ENCODE measurements around the gene LTB4R. TPM values are rescaled to one million over a fixed set of nuclear protein-coding genes. Genes with fewer than 3 reads are reported as not detected.

Gene LTB4R
- polyA plus RNA-seq, 6 donors from 2014 or later, result 1.4 to 2.4 (median 2.1) TPM

DNA sequence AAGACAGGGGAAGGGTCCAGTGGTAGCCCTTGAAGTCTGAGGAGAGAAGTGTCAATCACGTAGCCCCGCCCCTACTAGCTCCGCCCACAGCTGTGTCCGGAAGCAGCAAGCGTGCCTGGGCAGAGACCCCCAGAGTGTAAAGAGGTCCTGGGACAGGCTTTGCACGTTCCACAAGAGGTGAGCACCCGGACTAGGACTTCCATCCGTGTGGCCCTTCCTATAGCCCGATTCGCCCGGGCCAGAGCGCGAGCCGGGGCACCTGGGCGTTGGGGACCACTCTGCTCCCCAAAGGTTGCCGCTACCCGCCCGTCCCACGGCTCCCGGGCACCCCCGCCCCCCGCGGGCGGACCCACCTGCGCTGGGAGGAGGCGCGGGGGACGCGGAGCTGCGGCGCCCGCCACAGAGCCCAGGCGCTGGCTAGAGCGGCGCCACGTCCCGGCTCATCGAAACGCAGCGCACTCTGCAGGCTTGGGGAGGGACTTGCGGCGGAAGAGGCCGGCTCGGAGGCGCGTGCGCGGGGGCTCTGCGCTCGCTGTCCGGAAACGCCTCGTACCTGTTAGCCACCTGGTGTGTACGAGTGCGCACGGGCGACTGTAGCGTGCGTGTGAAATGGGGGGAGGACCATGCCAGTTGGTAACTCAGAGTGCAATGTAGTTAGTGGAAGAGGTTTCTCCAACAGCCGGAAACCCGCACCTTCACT, 40.0 kb upstream of the LTB4R start, which contains the start of gene RABGGTA:
Gene RABGGTA, minus strand, starts transcription at position 464 of the 700 bp plus-strand sequence. CDS start 482 bp downstream, outside the sequence.
- H3K27me3 Mint-ChIP-seq, result no peaks in the 10 kb centered on the region
- peaks cover 7 to 14% of the 10 kb centered on the region in 2 donors for H3K36me3 Mint-ChIP-seq
- H3K4me3 Mint-ChIP-seq, result peak within 1 kb of the TSS; percentile 77 to 94 (median 91)
- H3K4me1 Mint-ChIP-seq, result peaks cover 33 to 46% (median 43%) of the 10 kb centered on the region in 3 donors
- H3K27ac Mint-ChIP-seq, result peak within 1 kb of the TSS; percentile 95 to 100 (median 99)
- peak; percentile 94 for DNase-seq
- peak; percentile 82 for ATAC-seq (ENCODE audit: low read depth in 2 of 2)
- H3K9me3 Mint-ChIP-seq, result no peaks in the 10 kb centered on the region

DNA sequence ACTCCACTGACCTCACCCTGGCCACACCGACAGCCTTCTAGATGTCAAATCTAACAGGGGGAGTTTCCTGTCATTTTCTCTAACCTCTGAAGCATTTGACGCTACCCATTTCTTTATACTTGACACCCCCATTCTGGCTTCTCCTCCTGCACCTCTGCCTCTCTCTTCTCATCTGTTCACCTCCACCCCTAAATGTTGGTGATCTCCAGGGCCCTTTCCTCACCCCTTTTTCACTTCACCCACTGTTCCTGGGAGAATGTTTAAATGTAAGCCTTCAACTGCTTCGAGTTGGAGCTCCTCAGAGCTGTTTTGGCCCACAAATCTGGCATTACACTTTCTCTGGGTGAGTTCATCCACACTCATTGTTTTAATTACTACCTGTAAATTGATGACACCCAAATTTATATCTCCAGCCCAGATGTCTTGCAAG, 39.5 kb upstream of the LTB4R start:
- DNase-seq (no peak), ATAC-seq (ENCODE audit: low read depth in 2 of 2) (no peak)
- H3K4me3 Mint-ChIP-seq, result peak overlapping the region; percentile 77 to 94 (median 91)
- H3K4me1 Mint-ChIP-seq, result peaks cover 36 to 48% (median 42%) of the 10 kb centered on the region in 3 donors
- H3K27ac Mint-ChIP-seq, result peak overlapping the region; percentile 95 to 100 (median 99)
- H3K9me3 Mint-ChIP-seq, result no peaks in the 10 kb centered on the region
- peaks cover 6 to 8% of the 10 kb centered on the region in 2 donors for H3K36me3 Mint-ChIP-seq
- H3K27me3 Mint-ChIP-seq, result no peaks in the 10 kb centered on the region

DNA sequence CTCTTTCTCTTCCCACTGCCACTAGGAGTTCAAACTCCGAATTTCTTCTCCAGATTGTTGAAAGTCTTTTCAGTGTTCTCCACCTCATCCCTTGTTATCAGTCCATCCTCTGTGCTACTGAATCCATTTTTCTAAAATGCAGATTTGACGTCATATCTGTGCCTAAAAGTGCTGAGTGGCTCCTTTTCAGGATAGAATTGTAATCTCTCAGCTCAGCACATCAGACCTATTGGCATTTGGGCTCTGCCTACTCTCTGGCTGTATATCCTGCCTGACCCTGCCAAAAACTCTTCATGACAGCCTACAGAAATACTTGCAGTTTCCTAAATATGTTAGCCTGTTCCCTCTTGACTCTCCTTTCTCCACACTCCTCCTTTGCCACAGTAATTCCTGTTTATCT, 38.8 kb upstream of the LTB4R start:
- no peak for DNase-seq
- Mint-ChIP-seq H3K27me3 (no peaks in the 10 kb centered on the region), H3K36me3 (peaks cover 0 to 2% of the 10 kb centered on the region in 2 donors), H3K4me1 (peaks cover 41 to 50% (median 42%) of the 10 kb centered on the region in 3 donors), H3K9me3 (peaks cover 0 to 2% (median 0%) of the 10 kb centered on the region in 7 donors), H3K4me3 (peak overlapping the region; percentile 15 to 93 (median 90)), H3K27ac (peak overlapping the region; percentile 95 to 100 (median 99))
- ATAC-seq (ENCODE audit: low read depth in 2 of 2), result no peak

DNA sequence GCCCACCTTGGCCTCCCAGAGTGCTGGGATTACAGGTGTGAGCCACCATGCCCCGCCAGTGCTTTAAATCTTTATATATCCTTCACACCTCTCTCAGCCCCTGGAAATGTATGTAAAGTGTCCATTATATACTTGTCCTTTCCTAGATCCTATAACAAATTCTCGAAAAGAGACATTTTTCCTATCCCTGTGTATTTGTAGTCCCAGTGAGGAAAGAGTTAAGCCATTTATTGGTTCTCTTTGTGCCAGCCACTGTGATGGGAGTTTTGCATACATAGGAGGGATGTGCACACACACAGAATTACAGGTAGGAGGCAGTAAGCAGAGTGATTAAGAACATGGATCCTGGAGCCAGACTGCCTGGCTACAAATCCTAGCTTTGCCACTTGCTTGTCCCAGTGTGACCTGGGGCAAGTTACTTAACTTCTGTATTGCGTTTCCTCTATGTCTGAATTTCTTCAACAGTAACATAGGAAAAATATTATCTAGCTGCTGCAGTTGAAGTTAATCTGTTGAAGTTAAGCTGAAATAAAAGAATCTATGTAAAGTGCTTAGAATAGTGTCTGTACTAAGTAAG, 37.8 kb upstream of the LTB4R start:
- peaks cover 4 to 5% of the 10 kb centered on the region in 2 donors for H3K36me3 Mint-ChIP-seq
- H3K9me3 Mint-ChIP-seq, result peaks cover 0 to 6% (median 0%) of the 10 kb centered on the region in 7 donors
- peak overlapping the region; percentile 81 to 100 (median 95) for H3K27ac Mint-ChIP-seq
- no peaks in the 10 kb centered on the region for H3K27me3 Mint-ChIP-seq
- peak overlapping the region in 6 of 8 donors; percentile 0 to 81 (median 29) for H3K4me3 Mint-ChIP-seq
- H3K4me1 Mint-ChIP-seq, result peaks cover 51 to 60% (median 53%) of the 10 kb centered on the region in 3 donors
- DNase-seq, result no peak
- no peak for ATAC-seq (ENCODE audit: low read depth in 2 of 2)

DNA sequence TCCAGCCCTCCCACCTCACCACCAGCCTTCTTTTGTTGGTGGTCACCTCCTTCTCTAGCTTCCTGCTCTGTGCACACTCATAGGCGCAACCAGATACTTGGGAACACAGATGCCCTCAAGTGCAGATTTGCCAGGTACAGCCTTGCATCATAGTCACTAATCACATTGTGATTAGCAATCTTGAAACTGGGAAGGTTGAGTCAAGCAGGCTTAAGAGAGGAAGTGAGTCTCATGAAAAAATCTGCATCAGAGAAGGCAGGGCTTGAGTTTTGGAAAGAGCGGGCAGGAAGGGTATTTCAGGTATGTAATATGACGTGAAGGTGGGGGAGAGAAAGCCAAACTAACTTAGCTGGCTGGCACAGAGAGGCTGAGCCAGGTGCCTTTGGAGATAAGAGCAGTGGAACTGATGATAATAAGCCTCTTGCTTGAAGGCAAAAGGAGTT, 37.2 kb upstream of the LTB4R start:
- Mint-ChIP-seq H3K4me1 (peaks cover 57 to 64% (median 59%) of the 10 kb centered on the region in 3 donors), H3K27me3 (no peaks in the 10 kb centered on the region), H3K4me3 (peak overlapping the region in 5 of 8 donors; percentile 0 to 81 (median 28)), H3K9me3 (peaks cover 0 to 8% (median 3%) of the 10 kb centered on the region in 7 donors), H3K36me3 (peaks cover 4 to 7% of the 10 kb centered on the region in 2 donors), H3K27ac (peak overlapping the region; percentile 0 to 100 (median 95))
- ATAC-seq (ENCODE audit: low read depth in 2 of 2) (peak; percentile 27), DNase-seq (peak; percentile 70)

DNA sequence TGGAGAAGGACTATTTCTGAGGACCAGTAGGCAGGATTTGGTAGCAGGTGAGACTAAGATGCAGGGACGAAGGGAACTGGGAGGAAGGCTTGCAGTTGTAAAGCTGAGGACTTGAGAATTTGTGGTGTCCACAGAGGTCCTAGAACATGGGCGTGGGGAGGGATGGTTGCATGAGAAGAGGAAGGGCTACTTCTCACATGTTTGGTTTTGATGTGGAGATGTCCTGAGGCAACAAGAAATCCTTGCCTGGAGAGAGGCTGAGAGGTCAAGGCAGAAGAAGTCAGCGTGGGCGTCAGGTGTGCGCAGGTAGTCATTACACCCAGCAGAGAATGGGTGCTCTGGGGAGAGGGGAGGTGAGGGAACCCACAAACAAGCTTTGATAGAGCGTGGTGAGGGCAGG, 34.2 kb upstream of the LTB4R start:
- peaks cover 67 to 81% (median 73%) of the 10 kb centered on the region in 3 donors for H3K4me1 Mint-ChIP-seq
- H3K27me3 Mint-ChIP-seq, result no peaks in the 10 kb centered on the region
- DNase-seq (no peak), ATAC-seq (ENCODE audit: low read depth in 2 of 2) (no peak)
- H3K4me3 Mint-ChIP-seq, result peak overlapping the region in 7 of 8 donors; percentile 29 to 87 (median 72)
- H3K9me3 Mint-ChIP-seq, result peaks cover 0 to 8% (median 3%) of the 10 kb centered on the region in 7 donors
- peaks cover 4 to 7% of the 10 kb centered on the region in 2 donors for H3K36me3 Mint-ChIP-seq
- H3K27ac Mint-ChIP-seq, result peak overlapping the region; percentile 88 to 99 (median 94)

DNA sequence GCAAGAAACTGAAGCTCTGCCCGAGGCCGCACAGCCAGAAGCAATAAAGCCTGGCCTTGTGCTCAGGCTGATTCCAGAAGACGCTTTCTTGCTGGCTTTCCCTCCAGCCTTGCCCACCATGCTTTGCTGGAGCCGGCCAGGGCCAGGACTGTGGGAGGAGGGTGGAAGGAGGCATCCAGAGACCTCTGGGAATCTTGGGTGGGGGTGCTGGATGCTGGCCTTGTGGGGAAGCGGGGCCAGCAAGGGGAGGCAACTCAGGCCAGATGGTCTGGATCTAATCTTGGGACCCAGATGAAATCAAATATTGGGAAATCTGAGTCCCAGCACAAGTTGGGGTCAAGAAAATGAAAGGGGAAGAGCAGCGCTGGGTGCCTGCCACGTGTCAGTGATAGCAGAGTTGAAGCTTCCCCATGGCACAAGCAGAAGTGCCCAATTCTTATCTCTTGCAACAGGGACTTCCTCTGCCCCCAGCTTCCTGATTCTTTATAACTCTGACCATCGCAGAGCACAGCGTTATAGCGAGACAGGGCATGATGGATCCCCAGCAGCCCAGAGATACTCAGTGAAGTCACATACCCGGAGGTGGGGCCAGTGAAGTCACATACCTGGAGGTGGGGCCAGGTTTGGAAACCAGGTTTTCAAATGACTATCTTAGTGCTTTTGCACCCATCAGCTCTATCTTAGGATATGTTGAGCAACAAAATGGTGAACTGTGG, 33.5 kb upstream of the LTB4R start:
- peak overlapping the region; percentile 19 to 88 (median 58) for H3K4me3 Mint-ChIP-seq
- ATAC-seq (ENCODE audit: low read depth in 2 of 2) (peak; percentile 24 to 25), DNase-seq (peak; percentile 41)
- H3K4me1 Mint-ChIP-seq, result peaks cover 64 to 74% (median 66%) of the 10 kb centered on the region in 3 donors
- peak overlapping the region; percentile 94 to 99 (median 96) for H3K27ac Mint-ChIP-seq
- H3K9me3 Mint-ChIP-seq, result peaks cover 0 to 8% (median 3%) of the 10 kb centered on the region in 7 donors
- no peaks in the 10 kb centered on the region for H3K27me3 Mint-ChIP-seq
- peaks cover 4 to 7% of the 10 kb centered on the region in 2 donors for H3K36me3 Mint-ChIP-seq

DNA sequence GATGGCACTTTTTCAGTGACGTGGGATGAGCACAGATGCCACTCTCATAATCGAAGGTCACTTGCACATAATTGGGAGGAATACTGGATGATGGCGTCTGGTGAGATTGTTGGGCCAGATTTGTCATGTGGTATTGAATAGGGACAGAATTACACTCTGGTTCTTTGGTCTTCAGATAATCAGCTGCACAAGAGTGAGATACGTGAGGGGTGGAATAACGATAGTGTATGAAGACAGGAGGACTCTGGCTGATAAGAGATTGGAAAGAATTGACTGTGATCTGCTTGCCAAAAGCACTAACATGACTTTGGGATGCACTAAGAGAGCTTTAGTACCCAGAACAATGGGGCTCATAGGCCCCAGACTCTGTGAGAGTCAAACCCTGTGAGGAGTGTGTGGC, 32.9 kb upstream of the LTB4R start:
- ATAC-seq (ENCODE audit: low read depth in 2 of 2) (no peak), DNase-seq (no peak)
- Mint-ChIP-seq H3K4me1 (peaks cover 60 to 70% (median 64%) of the 10 kb centered on the region in 3 donors), H3K9me3 (peaks cover 0 to 8% (median 3%) of the 10 kb centered on the region in 7 donors), H3K27me3 (no peaks in the 10 kb centered on the region), H3K27ac (peak overlapping the region; percentile 94 to 99 (median 98)), H3K4me3 (peak overlapping the region; percentile 39 to 88 (median 66)), H3K36me3 (peaks cover 4 to 7% of the 10 kb centered on the region in 2 donors)

DNA sequence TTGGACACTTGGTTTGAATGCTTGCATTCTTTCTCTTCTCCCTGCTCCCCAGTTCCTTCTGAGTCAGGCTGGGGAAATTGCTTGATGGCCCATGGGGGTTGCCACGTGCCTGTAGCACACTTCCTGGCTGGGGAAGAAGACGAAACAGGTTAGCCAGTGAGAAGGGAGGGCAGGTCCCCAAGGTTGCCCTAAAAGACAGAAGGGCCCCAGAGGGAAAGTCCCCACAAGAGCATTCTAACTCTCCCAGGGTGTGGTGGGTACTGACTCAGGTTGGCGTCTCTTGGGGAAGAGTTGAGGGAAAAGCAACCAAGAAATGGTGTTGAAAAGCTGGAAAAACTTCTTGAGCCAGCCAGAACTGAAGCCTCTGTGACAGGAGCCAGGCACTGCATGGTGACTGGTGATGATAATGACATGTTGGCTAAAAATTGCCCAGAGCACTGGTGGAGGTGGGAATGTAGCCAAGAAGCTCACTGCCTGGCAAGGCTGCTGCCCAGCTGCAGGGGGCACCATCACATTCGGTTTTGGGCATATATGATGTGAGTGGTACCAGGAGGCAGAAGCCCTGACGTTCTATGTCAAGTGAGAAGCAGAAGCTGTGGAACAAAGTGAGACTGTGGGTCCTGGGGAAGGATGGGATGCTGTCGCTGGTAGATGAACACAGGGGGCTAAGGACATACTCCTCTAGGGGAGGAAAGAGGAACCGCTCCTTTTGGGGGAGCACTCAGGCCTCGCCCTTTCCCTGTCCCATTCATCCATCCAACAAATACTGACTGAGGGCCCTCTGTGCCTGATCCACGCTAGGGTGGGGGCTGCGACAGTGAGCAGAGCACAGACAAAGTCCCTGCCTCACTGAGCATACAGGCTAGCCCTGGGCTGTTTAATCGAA, 31.8 kb upstream of the LTB4R start:
- Mint-ChIP-seq H3K9me3 (peaks cover 0 to 8% (median 3%) of the 10 kb centered on the region in 7 donors), H3K36me3 (peaks cover 4 to 7% of the 10 kb centered on the region in 2 donors), H3K27ac (peak overlapping the region; percentile 93 to 99 (median 98)), H3K27me3 (no peaks in the 10 kb centered on the region), H3K4me1 (peaks cover 56 to 65% (median 59%) of the 10 kb centered on the region in 3 donors), H3K4me3 (peak overlapping the region; percentile 10 to 83 (median 70))
- ATAC-seq (ENCODE audit: low read depth in 2 of 2) (peak; percentile 88), DNase-seq (peak; percentile 71)

DNA sequence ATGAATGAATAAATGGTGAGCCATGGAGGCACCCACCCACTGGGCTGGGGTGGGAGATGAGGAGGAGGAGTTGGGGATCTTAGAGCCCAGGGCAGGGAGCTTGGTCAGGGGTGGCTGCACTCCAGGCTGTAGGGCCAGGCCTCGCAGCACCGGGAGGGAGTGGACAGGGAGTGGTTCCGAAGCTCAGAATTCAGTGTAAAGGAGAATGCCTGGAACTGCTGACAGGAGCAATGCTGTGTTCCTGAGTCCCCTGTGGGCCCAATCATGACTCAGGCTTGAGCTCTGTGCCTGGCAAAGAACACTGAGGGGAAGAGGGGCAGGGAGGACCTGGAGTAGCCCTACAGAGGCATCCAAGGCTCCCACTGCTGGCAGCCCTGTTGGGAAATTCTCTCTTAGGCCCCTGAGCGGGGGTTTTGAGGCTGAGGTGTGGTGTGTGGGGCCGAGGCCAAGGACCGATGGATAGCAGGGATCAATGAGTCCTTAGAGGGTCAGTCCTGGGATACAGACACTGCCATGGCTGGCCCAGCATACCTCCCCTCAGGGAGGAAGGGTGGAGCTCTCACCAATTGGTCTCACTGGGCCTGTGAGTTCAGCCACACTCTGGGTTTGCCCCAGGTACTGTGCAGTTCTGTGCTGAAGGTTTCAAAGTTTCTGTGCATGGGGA, 30.4 kb upstream of the LTB4R start:
- DNase-seq (no peak), ATAC-seq (ENCODE audit: low read depth in 2 of 2) (no peak)
- Mint-ChIP-seq H3K36me3 (peaks cover 4 to 7% of the 10 kb centered on the region in 2 donors), H3K27me3 (no peaks in the 10 kb centered on the region), H3K4me3 (no peak overlapping the region), H3K9me3 (peaks cover 0 to 8% (median 3%) of the 10 kb centered on the region in 7 donors), H3K27ac (peak overlapping the region; percentile 45 to 95 (median 90)), H3K4me1 (peaks cover 55 to 59% (median 56%) of the 10 kb centered on the region in 3 donors)

DNA sequence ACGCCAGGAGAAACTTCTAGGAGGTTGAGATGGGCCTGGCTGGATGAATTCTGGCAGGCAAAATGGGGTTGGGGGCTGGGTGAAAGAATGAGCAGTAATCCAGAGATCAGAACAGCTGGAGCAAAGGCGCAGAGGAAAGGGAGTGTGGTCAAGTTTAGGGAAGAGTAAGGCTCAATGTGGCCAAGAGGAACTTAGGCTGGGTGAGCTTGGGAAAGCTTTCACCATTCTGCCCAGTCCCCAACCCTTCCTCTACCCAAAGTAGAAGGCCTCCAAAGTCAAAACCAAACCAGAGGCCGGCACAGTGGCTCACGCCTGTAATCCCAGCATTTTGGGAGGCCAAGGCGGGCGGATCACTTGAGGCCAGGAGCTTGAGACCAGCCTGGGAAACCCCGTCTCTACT, 29.7 kb upstream of the LTB4R start:
- Mint-ChIP-seq H3K4me1 (peaks cover 53 to 58% (median 53%) of the 10 kb centered on the region in 3 donors), H3K36me3 (peaks cover 4 to 7% of the 10 kb centered on the region in 2 donors), H3K27ac (peak overlapping the region; percentile 30 to 95 (median 70)), H3K4me3 (no peak overlapping the region), H3K27me3 (no peaks in the 10 kb centered on the region), H3K9me3 (peaks cover 0 to 8% (median 3%) of the 10 kb centered on the region in 7 donors)
- no peak for ATAC-seq (ENCODE audit: low read depth in 2 of 2)
- no peak for DNase-seq

DNA sequence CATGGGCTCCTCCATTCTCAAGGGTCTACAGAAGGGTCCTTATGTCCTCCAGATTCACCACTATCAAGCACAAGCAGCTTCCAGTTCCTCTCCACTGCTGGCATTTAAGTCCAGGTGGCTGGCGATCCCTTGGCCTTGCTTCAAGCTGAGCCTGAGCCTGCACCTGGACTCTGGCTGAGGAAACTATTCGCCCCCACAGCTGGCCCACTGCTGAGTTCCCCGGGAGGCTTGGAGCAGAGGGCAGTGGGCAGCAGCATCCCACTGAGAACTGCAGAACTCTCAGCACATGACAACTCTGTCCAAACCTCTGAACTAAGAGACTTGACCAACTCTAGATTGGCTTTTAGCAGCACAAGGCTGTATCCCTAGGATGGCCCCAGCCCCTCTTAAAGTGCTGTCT, 28.6 kb upstream of the LTB4R start:
- ATAC-seq (ENCODE audit: low read depth in 2 of 2), result no peak
- H3K27me3 Mint-ChIP-seq, result no peaks in the 10 kb centered on the region
- no peak overlapping the region for H3K4me3 Mint-ChIP-seq
- H3K27ac Mint-ChIP-seq, result peak overlapping the region in 1 of 6 donors; percentile 95
- DNase-seq, result no peak
- H3K4me1 Mint-ChIP-seq, result peaks cover 42 to 47% (median 45%) of the 10 kb centered on the region in 3 donors
- H3K36me3 Mint-ChIP-seq, result peaks cover 4 to 7% of the 10 kb centered on the region in 2 donors
- peaks cover 0 to 8% (median 3%) of the 10 kb centered on the region in 7 donors for H3K9me3 Mint-ChIP-seq
